GM19328 (cell line): Measurements from ENCODE around the gene CEP290.

Experiments used
- ATAC-seq: cut with Tn5 transposase; IDR thresholded peaks from one replicate; pipeline ENCODE4 v1.9.1; 2021; ENCODE audit warnings: mild to moderate bottlenecking, moderate library complexity; ENCODE audit not compliant: unreplicated experiment

CEP290 gene

DNA sequence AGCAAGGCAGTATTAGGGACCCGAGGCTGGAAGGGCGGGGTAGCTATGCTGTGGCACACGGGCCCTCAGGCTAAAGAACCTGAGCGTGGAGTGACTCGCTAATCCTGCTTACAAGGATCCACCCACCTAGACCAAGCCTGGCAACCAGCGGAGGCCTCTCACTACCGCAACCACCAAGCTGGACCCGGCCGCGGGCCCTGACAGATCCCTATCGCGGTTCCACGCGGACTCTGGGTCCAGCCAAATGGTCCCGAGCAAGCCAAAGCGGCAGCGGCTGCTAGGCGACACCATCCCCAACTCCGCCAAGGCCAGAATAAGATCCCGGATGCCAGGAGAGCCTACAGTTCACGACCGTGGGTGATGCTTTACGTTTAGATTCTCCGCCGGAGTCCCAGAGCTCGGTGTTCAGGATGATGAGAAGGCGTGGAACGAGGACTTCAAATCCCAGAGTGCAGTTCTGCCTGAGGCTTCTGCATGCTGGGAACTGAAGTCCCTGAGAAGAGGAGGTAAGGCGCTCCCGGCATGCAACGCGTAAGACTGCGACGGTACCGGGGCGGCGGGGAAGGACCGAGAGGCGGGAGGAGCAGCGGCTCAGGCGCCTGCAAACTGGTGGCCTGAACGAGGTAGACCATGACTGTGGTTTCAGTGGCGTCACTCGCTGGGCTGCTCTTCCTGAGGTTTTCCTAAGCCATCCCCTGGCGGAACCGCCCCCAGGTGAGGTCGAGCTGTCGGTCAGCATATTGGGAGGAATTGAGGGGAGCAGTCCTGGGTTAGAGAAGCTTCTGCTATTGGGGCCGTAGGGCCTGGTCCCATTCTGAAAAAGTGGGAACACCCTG lies at the start of gene CEP290, which contains the start of gene TMTC3:
TSS of gene CEP290 (minus strand) at position 315 of the 836 bp plus-strand sequence. CDS start 781 bp downstream, outside the sequence.
TSS of gene TMTC3 (plus strand) at position 534 of the 836 bp plus-strand sequence. CDS start 6,009 bp downstream, outside the sequence.
- ATAC-seq = peak; percentile 95

DNA sequence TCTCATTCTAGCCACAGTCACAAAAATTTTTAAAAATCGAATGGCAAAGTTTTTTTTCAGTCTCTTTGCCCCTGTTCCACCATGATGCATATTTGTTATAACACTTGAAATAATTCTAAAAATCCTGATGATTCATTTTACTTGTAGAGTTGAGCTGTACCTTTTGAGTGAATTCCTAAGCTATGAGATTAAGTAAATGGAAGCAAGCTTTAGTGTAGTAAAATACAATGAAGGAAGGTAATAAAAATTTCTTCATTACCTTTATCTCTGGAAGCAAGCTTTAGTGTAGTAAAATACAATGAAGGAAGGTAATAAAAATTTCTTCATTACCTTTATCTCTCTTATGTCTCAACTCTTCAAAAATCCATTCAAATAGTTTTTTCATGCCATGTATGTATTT lies 46.3 kb upstream of the CEP290 start:
- ATAC-seq = no peak

GRCh38 chr12:88187571-88187970 lies 45.7 kb upstream of the CEP290 start:
- no peak for ATAC-seq

- no peak for ATAC-seq
Measured at GRCh38 chr12:88185988-88186387, 44.1 kb upstream of the CEP290 start.

GRCh38 chr12:88185279-88185678 lies 43.4 kb upstream of the CEP290 start:
- ATAC-seq = no peak

DNA sequence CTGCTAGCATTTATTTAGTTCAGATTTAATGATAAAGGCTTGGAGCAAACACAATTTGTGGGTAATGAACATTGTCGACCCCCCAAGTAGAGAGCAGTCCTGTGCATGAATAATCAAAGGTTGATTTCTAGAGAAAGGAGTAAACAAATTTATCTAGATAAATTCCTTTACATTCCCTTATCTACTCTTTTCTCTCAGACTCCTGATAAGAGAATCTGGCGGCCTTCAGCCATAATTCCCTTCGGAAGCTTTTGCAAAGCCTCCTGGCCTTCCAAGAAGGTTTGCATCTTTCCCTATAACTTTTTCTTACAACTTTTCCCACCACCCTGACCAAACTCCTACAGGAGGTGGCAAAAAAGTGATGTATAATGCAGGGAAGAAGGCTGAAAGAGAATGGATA lies 42.3 kb upstream of the CEP290 start:
- ATAC-seq = no peak

- no peak for ATAC-seq
Measured at GRCh38 chr12:88182416-88182815, 40.5 kb upstream of the CEP290 start.

DNA sequence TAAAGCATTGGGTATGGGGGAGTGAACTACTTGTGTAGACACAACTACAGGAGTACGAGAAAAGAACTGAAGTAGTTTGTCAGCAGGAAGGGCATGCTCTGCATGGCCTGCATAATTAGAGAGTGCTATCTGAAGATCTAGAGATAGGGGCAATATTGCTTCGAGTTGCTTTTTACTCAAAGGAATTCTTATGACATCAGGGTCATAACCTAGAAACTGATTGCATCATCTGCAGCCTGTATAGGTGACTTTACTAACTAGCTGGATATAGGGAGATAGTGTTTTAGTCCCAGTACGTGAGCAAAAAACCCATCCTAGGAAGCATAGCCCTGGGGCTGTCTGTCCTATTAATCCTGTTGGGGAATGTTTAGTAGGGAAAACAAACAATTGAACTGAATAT lies 40.0 kb upstream of the CEP290 start:
- no peak for ATAC-seq

DNA sequence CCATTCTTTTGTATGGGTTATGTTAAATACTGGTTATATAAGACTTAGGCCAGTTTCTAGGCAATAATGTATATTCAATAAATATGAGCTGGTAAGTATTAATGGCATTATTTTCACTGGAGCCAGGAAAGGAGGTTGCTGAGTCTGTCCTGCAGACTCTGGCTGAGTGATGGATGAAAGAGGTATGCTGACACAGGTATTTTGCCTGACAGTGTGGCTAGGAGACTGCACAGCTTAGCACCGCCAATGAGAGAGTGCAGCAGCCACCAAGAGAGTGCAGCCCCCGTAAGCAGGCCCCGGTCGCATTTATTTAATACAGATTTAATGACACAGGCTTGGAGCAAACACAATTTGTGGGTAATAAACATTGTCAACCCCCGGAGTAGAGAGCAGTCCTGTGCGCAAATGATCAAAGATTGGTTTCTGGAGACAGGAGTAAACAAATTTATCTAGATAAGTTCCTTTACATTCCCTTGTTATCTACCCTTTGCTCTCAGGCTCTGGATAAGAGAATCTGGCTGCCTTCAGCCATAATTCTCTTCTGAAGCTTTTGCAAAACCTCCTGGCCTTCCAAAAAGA lies 37.6 kb upstream of the CEP290 start:
- ATAC-seq = no peak

DNA sequence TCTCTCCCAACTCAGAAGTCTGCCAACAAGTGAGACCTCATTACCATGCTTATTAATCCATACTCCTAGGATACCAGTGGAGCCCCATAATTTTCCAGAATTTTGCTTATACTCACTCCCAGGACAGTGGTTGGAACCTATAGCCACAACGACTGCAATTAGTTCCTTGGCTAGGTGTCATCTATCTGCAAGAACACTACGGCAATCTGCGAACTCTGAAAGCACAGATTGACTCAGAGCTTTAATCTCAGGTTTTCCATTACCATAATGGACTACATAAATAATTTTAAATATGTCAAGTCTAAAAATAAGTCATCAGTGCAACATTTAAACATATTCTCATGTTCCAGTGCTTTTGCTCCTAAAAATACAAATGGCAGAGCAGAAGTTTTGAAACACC lies 33.7 kb upstream of the CEP290 start:
- no peak for ATAC-seq

- no peak for ATAC-seq
Measured at GRCh38 chr12:88172844-88173407, 31.0 kb upstream of the CEP290 start.

GRCh38 chr12:88167384-88167783 lies 25.5 kb upstream of the CEP290 start:
- no peak for ATAC-seq

GRCh38 chr12:88166179-88166578 lies 24.3 kb upstream of the CEP290 start:
- ATAC-seq = no peak

DNA sequence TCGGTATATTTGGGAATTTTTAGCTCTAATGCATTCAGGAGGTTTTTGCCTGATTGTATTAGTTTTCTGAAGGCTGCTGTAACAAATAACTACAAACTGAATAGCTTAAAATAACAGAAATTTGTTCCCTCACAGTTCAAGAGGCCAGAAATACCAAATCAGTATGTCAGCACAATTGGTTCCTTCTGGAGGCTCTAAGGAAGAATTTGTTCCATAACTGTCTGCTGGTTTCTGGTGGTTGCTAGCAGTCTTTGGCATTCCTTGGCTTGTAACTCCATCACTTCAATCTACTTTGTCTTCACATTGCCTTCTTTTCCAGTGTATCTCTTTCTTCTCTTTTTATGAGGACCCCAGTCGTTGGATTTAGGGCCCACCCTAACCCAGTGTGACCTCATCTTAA lies 21.5 kb upstream of the CEP290 start:
- no peak for ATAC-seq

DNA sequence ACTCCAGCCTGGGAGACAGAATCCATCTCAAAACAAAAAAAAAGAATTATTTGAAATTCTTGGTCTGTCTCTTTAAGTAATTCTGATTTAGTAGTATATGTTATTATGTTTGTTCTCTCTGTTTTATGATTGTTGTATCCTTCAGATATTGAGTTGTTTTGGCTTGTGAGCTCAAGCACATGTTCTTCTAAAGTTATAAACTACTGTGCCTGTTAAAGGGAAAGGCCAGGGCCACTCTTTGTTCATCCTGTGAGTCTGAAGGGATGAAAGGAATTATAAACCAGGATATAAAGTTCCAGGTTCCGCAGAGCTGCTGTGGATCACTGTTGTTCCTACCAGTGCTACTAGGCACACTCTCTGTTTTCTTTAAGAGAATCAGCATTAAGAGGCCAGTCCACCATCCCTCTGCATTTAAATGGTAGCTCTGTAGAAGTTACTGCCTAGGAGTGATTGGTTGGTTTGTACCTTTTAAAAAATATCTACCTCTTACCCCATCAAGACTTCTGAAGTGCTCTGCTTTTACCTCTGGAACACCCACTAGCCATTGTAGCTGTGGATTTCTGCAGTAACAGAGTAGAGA lies 14.3 kb upstream of the CEP290 start:
- ATAC-seq = no peak

DNA sequence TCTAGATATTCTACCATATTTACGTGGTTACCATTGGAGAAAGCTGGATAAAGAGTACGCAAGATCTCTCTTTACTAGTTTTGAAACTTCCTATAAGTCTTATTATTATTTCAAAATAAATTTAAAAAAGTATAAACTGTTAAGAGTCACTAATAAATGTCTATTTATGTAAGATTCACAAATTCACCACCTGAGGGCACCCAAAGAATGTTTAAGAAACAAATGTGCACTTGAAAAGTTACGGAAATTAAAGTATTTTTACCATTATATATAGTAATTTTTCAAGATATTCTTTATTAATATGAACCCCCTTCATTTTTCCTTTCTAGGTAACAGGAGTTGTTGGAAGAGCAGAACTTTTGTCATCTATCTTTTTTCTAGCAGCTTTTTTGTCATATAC lies 12.1 kb upstream of the CEP290 start:
- no peak for ATAC-seq

DNA sequence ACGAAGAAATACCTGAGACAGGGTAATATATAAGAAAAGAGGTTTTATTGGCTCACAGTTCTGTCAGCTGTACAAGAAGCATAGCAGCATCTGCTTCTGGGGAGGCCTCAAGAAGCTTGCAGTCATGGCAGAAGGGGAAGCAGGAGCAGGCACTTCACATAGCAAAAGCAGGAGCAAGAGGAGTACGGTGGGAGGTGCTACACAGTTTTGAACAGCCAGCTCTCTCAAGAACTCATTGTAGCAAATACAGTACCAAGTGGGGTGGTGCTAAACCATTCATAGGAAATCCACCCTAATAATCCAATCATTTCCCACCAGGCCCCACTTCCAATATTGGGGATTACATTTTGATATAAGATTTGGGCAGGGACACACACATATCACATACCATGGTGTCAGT lies 8.2 kb upstream of the CEP290 start:
- no peak for ATAC-seq

GRCh38 chr12:88145567-88146505 lies 3.9 kb upstream of the CEP290 start:
- no peak for ATAC-seq

DNA sequence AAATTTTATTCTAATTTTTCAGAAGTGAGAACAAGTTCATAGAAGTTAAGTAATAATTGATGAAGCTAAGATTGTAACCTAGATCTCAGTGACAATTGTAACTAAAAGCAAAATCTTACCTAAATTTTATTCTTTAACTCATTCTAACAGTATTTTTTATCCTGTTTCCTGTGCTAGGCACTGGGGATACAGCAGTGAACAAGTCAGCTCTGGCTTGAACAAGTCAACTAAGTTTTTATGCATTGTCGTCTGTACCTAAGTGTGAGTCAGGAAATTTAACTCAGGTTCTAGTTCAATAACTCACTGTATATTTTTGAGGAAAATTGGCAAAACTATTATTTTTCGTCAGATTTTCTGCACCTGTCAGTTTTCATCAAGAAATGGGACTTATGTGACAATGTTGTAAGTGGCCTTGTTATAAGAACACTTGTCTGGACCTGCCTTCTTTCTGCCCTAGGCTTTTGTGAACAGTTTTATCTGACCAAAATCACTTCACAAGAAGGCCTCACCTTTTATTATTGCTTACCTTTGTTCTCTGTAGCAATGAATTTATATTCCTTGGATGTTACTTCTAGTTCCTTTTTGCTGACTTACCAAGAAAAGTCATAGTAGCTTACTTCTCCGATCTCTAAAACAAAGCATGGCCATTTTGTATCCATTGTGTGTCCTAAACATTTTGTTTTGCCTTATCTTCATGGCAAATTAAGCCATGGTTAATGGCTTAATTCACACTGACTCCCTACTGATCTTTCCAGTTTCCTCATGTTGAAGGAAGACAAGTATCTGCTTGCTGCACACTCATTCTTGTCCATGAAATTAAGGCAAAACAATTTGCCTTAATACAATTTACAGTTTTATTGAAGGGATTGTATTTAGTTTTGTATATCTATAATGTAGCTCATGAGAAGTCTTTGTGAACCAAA lies 2.9 kb upstream of the CEP290 start:
- no peak for ATAC-seq

DNA sequence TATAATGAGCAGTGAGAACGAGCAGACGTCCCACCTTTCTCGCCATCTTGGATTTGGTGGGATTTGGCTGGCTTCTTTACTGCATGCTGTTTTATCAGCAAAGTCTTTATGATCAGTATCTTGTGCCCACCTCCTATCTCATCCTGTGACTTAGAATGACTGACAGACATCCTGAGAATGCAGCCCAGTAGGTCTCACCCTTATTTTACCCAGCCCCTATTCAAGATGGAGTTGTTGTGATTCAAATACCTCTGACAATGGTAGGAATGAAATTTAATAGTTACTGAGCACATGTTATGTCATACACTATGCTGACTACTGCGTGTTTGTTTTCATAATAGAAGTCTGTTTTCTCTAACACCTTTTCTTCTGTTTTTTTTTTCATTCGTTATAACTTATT lies 2.1 kb upstream of the CEP290 start:
- ATAC-seq = no peak
